HG03097 (cell line): ENCODE results near the gene ETV2.
"Not testable (repeated sequence)": the region's sequence is repeated elsewhere in the genome, so short reads cannot be mapped to it uniquely, and the experiment has no call there.

Experiments used
- ATAC-seq: cut with Tn5 transposase; IDR thresholded peaks from one replicate; pipeline ENCODE4 v1.9.1; 2021; ENCODE audit not compliant: unreplicated experiment, low FRiP score

Gene ETV2

GRCh38 chr19:35654828-35655227 is 13.3 kb downstream of the ETV2 start:
- not testable (repeated sequence) for ATAC-seq

DNA sequence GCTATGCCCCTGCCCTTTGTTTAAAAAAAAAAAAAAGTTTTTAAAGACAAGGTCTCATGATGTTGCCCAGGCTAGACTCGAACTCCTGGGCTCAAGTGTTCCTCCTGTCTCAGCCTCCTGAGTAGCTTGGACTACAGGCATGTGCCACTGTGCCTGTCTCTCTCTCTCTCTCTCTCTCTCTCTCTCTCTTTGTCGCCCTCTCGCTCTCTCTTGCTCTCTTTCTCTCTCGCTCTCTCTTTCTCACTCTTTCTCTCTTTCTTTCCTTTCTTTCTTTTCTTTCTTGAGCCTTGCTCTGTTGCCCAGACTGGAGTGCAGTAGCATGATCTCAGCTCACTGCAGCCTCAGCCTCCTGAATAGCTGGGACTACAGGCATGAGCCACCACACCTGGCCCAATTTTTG is 14.1 kb downstream of the ETV2 start:
- no peak for ATAC-seq

GRCh38 chr19:35656700-35657099 is 15.2 kb downstream of the ETV2 start:
- no peak for ATAC-seq

DNA sequence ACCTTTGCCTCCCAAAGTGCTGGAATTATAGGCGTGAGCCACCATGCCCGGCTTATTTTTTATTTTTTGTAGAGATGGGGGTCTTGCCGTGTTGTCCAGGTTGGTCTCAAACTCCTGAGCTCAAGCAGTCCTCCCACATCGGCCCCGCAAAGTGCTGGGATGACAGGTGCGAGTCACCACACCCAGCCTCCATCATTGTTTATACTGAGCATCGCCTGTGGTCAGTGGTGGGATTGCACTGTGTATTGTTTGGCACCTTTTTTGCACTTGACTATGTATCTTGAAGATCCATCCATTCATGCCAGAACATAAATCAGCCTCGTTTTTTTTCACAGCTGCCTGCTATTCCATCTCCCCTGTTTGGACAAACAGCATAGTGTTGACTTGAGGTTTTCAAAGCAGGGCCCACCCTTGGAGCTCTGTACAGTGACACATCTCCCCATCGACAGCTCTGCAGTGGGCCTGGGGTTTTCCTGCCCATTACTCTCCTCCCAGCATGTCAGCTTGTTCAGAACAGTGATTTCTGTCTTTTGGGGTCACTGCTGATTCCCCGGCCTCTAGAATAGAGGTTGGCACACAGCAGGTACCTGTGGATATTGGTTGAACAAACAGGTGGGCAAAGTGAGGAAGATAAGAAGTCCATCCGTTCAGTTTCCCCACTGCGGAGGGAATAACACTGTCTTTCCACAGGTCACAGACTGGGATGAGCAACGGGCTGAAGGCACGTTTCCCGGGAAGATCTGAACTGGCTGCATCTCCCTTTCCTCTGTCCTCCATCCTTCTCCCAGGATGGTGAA is 16.6 kb downstream of the ETV2 start:
- no peak for ATAC-seq

DNA sequence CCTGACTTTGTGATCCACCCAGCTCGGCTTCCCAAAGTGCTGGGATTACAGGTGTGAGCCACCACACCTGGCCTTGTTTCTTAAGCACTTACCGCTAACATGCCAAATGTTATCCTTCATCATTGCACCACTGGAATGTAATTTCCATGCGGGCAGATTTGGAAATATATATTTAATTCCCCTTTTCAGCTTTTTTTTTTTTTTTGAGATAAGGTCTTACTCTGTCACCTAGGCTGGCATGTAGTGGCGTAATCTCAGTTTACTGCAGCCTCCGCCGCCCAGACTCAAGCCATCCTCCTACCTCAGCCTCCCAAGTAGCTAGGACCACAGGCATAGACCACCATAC is 20.4 kb downstream of the ETV2 start:
- no peak for ATAC-seq

DNA sequence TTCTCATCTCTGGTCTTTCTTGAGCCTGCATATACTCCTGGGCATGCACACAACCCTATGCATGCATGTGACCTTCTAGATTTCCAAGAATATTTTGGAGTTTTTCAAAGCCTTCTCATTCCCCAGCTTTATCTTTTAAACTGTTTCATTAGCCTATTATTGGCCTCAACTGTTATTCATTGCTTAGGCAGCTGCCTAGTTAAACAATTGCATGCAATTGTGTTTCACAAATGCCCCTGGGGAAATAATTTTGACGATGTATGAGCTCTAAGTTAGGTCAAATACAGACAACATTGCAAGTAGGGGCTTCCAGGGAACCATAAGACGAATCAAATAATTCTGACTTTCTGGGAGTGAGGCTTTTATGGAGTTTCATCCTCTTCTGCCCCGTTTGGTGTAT is 22.4 kb downstream of the ETV2 start:
- ATAC-seq = no peak

DNA sequence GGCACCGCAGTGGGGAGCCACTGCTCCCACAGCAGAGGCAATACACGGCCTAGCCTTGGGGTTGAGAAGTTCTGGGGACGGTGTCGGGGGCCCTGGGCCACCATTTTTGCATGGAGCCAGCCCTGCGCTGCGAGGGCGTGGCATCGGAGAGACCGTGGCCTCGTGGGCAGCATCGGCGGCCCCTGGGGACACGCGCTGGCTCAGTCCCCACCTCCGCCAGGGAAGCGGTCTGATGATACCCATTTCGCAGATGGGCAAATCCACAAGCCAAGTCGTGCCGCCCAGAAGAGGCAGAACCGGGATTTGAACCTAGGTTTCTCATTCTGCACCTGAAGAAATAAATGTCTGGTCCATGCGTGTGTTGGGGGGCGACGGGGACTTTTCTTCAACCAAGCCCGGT is 23.6 kb downstream of the ETV2 start:
- ATAC-seq = no peak

GRCh38 chr19:35665604-35666003 is 24.1 kb downstream of the ETV2 start:
- no peak for ATAC-seq

DNA sequence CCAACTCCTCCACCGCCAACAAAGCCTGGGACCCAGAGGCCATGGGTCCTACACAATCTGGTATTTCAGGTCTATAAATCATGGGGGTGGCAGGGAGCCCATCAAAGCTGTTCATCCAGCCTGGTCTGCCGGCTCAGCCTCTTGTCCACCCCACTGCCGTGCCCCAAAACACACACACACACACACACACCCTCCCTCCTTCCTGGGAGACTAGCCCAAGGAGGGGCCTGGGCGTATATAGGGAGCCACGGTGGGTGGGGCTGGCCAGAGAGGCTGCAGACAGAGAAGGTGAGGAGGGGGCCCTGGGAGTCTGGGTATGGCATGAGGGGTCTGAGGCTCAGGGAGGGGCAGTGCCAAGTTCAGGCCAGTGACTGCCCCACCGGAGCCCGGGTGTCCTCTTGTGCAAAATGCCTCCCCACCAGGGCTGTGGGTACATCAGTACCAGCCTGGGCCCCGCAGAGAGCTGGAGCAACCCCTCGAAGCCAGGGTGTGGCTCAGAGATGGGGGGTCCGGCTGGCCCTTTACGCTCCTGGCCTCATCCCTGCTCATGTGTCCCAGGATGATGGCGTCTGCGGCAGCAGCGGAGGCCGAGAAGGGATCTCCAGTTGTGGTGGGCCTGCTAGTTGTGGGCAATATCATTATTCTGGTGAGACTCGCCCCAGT is 24.8 kb downstream of the ETV2 start, which contains the start of gene UPK1A:
Gene UPK1A, plus strand, starts transcription at position 267 of the 663 bp plus-strand sequence. Its CDS starts 296 bp downstream, at position 563.
- no peak for ATAC-seq

GRCh38 chr19:35669566-35669965 is 28.0 kb downstream of the ETV2 start:
- ATAC-seq = no peak

DNA sequence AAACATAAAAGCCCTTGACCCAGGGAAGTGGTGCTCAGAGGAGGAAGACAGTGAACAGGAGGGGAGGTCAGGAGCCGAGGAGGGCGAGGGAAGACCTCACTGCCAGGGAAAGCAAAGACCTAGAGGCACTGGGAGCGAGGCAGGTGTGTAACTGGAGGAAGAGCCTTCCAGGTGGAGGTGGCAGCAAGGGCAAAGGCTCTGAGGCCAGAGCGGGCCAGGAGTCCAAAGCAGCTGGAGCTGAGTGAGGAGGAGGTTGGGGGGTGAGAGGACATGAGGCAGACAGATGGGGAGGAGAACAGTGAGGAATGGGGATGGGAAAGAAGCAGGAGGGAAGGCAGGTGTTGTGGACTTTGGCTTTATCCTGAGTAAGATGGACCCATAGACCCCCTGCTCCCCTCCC is 28.4 kb downstream of the ETV2 start:
- ATAC-seq = no peak

DNA sequence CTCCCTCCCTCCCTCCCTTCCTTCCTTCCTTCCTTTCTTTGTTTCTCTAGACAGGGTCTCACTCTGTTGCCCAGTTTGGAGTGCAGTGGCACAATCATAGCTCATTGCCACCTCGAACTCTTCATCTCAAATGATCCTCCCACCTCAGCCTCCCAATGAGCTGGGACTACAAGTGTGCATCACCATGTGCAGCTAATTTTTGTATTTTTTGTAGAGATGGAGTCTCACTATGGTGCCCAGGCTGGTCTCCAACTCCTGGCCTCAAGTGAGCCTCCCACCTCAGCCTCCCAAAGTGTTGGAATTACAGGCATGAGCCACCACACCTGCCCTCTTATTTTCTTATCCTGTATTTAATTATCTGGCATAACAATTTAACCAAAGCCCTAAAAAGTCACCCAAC is 29.1 kb downstream of the ETV2 start:
- ATAC-seq = no peak

DNA sequence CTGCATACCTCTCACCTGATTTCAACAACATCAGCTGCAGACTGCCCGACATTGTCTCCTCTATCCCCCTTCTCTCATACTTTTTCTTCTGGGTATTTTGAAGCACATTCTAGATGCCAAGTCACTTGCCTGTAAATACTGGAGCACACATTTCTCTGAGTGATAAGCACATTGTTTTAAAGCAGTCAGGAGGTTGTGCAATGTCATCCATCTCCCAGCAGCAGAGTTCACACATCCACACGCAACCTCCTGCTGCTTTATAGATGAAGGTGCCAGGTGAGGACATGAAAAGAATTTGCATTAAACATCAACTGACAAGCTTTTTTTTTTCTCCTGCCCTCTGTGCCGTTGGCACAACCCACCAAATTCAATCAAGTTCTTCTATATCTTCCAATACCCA is 30.3 kb downstream of the ETV2 start:
- no peak for ATAC-seq

GRCh38 chr19:35673121-35673804 is 31.7 kb downstream of the ETV2 start:
- ATAC-seq = no peak

DNA sequence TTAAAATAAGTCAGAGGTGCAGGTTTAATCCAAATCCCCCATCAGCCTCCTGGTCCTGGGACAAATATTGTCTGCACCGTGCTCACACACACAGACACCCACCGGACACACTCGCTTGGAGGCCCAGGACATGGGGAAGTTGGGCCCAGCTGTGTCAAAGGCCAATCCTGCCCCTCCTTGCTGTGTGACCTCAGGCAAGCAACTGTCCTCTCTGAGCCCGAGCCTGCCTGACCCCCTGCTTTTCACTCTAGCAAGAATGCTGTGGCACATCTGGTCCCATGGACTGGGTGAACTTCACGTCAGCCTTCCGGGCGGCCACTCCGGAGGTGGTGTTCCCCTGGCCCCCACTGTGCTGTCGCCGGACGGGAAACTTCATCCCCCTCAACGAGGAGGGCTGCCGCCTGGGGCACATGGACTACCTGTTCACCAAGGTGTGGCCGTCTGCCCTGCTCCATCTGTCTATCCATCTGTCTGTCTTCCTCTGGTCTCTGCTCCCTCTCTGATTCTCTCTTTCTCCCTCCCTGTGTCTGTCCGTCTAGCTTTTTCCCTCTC is 34.1 kb downstream of the ETV2 start:
- ATAC-seq = no peak

- no peak for ATAC-seq
These were observed 48.3 kb downstream of the ETV2 start for GRCh38 chr19:35689836-35690235.

GRCh38 chr19:35691106-35691505 is 49.6 kb downstream of the ETV2 start:
- ATAC-seq = not testable (repeated sequence)

- no peak for ATAC-seq
These were observed 50.5 kb downstream of the ETV2 start for GRCh38 chr19:35692010-35692409.

DNA sequence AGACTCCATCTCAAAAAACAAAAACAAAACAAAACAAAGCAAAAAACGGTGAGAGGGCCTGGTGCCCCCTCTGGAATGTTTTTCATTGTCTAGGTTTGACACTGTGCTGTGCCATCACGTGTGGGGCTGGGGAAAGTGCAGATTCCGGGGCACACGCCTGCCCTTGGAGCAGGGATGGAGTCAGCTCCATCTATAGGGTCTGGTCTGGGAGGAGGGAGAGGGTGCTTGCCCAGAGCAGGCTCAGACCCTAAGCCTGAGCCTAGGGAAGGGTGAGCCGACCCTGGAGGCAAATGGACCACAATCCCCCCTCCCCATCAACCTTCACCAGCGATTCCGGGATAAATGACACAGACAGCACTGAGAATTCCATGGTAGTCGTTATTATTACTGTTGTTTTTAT is 51.9 kb downstream of the ETV2 start:
- peak; percentile 17 for ATAC-seq

GRCh38 chr19:35693835-35694599 is 52.5 kb downstream of the ETV2 start:
- peak; percentile 78 for ATAC-seq
